Effector memory CD4-positive, alpha-beta T cell (primary cell): ENCODE data around the gene MYCBPAP.

Source experiments
- DNase-seq, 3 donors: peaks; one replicate each; pipeline ENCODE4 v3.0.0-alpha.2; 2020
- H3K27ac ChIP-seq: 2 replicates; pipeline ENCODE4 v1.7.0; 2013; ENCODE audit warnings: mild to moderate bottlenecking, low read length, moderate library complexity; ENCODE audit not compliant: insufficient read depth, poor library complexity, severe bottlenecking
- H3K27me3 ChIP-seq: replicated peaks from 2 replicates; pipeline ENCODE4 v1.7.0; 2013; ENCODE audit warnings: mild to moderate bottlenecking, low read length; ENCODE audit not compliant: insufficient read depth, control insufficient read depth, poor library complexity, severe bottlenecking
- H3K36me3 ChIP-seq: 2 replicates; pipeline ENCODE4 v1.7.0; 2013; ENCODE audit warnings: mild to moderate bottlenecking, low read length, moderate library complexity; ENCODE audit not compliant: control insufficient read depth, insufficient read depth
- H3K4me1 ChIP-seq: 2 replicates; pipeline ENCODE4 v1.7.0; 2013; ENCODE audit warnings: low read length, mild to moderate bottlenecking; ENCODE audit not compliant: control insufficient read depth, insufficient read depth, poor library complexity, severe bottlenecking
- H3K4me3 ChIP-seq: 2 replicates; pipeline ENCODE4 v1.7.0; 2013; ENCODE audit warnings: low read length, low read depth, mild to moderate bottlenecking; ENCODE audit not compliant: insufficient read depth, poor library complexity, severe bottlenecking
- H3K9me3 ChIP-seq: 2 replicates; pipeline ENCODE4 v1.7.0; 2013; ENCODE audit warnings: mild to moderate bottlenecking, low read length, moderate library complexity; ENCODE audit not compliant: control insufficient read depth

The MYCBPAP gene

DNA sequence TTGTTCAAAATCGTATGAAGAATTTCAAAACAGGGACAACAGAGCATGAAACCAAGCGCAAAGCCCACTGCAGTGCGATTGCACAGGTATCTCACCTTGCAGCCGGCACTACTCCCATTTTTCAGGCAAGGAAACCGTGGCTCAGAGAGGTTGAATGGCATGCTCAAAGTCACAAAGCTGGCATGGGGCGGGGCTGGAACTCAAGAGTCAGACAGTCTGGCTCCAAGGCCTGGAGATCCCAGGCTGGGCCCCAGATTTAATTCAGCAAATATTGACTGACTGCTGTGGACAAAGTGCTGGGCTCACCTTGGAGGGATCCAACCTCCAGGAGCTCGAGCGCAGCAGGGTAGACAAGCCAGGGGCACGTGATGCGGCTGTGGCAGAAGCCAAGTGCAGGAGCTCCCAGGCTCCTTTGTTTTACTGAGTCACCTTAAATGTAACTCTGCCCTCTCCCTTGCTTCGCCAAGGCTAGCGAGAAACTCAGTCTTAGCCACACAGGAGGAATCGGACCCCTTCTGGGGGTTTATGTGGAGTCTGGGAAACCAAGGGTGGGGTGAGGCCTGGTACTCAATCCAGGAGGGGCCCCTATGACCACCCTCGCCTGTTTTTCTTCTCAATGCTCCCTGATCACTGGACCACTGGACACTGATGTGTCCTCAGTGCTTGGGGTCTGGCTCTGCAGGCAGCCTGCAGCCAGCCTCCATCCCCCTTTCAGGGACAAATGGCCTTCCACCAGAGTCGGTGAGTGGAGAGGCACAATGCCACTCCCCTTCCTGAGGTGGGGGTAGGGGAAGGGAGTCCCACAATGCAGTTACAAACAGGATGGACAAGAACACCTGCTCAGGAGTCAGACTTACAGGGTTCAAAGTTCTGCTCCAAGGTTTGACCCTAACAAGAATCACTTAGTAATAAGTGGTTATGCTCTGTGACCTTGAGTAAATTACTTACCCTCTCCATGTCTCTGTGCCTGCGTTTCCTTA lies 34.8 kb downstream of the MYCBPAP start:
- Histone ChIP-seq H3K9me3 (no peaks in the 10 kb centered on the region), H3K27me3 (no peaks in the 10 kb centered on the region), H3K4me1 (peaks cover 20% of the 10 kb centered on the region), H3K27ac (no peak overlapping the region), H3K36me3 (no peaks in the 10 kb centered on the region), H3K4me3 (no peak overlapping the region)
- DNase-seq: no peak

DNA sequence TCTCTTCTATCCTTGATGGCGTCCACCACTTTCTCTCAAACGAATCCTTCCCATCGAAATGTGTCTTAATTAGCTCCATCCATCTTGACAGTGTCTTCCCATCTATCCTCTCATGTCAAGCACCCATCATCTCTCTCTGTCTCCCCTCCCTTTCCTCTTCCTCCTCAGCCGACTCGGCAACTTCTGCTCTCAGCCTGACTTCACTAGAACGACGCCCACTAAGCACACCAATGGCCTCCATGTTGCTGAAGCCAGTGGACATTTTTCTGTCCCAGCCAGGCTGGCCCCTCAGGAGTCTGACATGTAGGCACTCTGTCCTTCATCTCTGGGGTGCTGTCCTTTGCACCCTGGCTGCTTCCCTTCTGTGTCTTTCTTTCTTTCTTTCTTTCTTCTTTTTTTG lies 36.3 kb downstream of the MYCBPAP start:
- no peak for DNase-seq
- Histone ChIP-seq H3K4me3 (no peak overlapping the region), H3K4me1 (peaks cover 20% of the 10 kb centered on the region), H3K27ac (no peak overlapping the region), H3K27me3 (no peaks in the 10 kb centered on the region), H3K36me3 (no peaks in the 10 kb centered on the region), H3K9me3 (no peaks in the 10 kb centered on the region)

DNA sequence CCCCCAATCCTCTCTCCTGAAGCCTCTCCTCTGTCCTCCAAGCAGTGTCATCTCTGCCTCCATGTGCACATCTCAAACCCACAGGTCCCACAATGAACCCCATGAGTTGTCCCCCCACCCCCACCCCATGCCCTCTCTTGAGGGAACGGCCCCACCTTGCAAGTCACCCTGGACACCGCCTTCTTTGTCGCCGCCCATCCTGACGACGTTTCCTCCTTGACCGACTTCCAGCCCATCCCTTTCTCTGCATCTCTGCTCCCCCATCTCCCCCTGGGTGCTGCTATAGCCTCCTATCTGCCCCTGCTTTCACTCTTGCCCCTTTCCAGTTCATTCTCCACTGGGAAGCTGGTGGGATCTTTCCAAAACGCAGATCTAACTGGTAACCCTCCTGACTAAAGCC lies 37.1 kb downstream of the MYCBPAP start:
- Histone ChIP-seq H3K27me3 (no peaks in the 10 kb centered on the region), H3K9me3 (no peaks in the 10 kb centered on the region), H3K27ac (no peak overlapping the region), H3K4me3 (no peak overlapping the region), H3K36me3 (no peaks in the 10 kb centered on the region), H3K4me1 (peaks cover 20% of the 10 kb centered on the region)
- DNase-seq: no peak

DNA sequence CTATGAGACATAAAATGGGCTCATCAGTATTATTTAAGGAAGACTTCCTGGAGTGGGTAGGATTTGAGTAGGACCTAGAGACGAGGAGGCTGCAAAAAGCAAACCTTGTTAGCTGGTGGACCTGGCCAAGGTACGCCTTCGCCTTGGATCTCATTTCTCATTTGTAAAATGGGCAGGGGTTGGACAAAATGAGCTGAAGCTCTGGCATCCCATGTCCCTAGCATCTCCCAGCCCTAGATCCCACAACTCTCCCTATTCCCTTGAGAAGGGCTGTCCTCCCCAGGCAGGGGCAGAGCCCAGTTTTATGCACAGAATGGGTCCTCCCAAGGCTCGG lies 38.4 kb downstream of the MYCBPAP start:
- peak overlapping the region; percentile 42 for H3K4me3 ChIP-seq
- peaks cover 20% of the 10 kb centered on the region for H3K4me1 ChIP-seq

DNA sequence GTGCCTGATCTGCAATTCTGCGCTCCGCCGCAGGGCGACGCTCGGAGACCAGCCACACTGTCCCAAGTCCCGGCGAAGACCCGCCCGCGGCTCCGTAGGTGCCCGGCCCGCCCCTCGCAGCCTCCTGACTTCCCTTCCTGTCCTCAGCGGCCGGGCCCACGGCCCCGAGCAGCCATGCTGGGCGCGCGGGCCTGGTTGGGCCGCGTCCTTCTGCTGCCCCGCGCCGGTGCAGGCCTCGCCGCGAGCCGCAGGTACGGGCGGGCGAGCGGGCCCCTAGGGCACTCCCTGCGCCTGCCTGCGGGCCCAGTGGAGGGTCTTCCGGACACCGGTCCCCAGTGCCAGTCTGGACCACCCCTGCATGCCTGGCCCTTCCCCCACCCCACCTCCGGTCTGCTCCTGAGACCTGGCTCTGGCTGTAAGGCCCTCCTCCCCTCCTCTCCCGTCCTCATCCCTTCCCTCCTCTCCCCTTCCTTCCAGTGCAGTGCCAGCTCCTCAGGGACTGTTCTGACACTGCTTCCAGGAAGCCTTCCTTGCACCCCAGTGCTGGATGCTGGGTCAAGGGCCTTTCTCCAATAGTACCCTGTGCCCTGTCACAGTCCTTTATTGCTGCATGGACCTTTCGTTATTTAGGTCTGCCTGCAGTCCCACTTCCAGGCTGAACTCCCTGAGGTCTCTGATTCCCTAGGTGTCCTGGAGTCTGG lies 38.9 kb downstream of the MYCBPAP start, which contains the start of gene SPATA20:
Gene SPATA20, plus strand, starts transcription at position 140 of the 701 bp plus-strand sequence. Its CDS starts 35 bp downstream, at position 175.
- peak; percentile 65 to 76 (median 74) for DNase-seq
- Histone ChIP-seq H3K27me3 (no peaks in the 10 kb centered on the region), H3K4me3 (peak within 1 kb of the TSS; percentile 42), H3K9me3 (no peaks in the 10 kb centered on the region), H3K4me1 (peaks cover 20% of the 10 kb centered on the region), H3K36me3 (no peaks in the 10 kb centered on the region), H3K27ac (peak within 1 kb of the TSS; percentile 52)

More for the DNA sequence above, 38.4 kb downstream of the MYCBPAP start:
- H3K9me3 ChIP-seq: no peaks in the 10 kb centered on the region
- no peak for DNase-seq
- no peak overlapping the region for H3K27ac ChIP-seq
- H3K27me3 ChIP-seq: no peaks in the 10 kb centered on the region
- no peaks in the 10 kb centered on the region for H3K36me3 ChIP-seq

DNA sequence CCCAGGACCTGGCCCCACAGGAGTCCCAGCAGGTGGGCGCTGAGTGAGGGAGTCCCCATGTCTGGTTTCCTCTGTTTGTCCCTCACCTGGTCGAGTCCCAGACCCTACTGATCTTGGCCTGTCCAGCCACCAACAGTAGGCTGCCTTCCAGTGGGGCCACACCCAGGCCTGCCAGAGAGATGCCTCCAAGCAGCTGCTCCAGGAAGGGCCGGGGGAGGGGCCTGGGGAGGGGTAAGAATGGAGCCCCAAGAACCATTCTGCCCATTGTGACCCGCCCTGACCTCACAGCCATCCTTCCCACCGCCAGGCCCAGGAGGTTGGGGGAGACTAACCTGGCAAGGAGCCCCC lies 39.5 kb downstream of the MYCBPAP start:
- Histone ChIP-seq H3K27ac (no peak overlapping the region), H3K4me1 (peaks cover 16% of the 10 kb centered on the region), H3K4me3 (peak overlapping the region; percentile 42), H3K27me3 (no peaks in the 10 kb centered on the region), H3K36me3 (no peaks in the 10 kb centered on the region), H3K9me3 (no peaks in the 10 kb centered on the region)
- no peak for DNase-seq

DNA sequence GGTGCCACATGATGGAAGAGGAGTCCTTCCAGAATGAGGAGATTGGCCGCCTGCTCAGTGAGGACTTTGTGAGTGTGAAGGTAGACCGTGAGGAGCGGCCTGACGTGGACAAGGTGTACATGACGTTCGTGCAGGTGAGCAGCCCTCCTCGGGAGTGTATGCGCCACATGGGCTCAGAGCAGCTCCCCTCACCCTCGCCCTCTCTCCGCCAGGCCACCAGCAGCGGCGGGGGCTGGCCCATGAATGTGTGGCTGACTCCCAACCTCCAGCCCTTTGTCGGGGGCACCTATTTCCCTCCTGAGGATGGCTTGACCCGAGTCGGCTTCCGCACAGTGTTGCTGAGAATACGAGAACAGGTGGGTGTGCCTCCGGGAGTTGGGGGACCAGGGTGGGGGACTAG lies 40.6 kb downstream of the MYCBPAP start:
- Histone ChIP-seq H3K27me3 (no peaks in the 10 kb centered on the region), H3K36me3 (no peaks in the 10 kb centered on the region), H3K27ac (no peak overlapping the region), H3K4me3 (no peak overlapping the region), H3K9me3 (no peaks in the 10 kb centered on the region), H3K4me1 (peaks cover 16% of the 10 kb centered on the region)
- no peak for DNase-seq

DNA sequence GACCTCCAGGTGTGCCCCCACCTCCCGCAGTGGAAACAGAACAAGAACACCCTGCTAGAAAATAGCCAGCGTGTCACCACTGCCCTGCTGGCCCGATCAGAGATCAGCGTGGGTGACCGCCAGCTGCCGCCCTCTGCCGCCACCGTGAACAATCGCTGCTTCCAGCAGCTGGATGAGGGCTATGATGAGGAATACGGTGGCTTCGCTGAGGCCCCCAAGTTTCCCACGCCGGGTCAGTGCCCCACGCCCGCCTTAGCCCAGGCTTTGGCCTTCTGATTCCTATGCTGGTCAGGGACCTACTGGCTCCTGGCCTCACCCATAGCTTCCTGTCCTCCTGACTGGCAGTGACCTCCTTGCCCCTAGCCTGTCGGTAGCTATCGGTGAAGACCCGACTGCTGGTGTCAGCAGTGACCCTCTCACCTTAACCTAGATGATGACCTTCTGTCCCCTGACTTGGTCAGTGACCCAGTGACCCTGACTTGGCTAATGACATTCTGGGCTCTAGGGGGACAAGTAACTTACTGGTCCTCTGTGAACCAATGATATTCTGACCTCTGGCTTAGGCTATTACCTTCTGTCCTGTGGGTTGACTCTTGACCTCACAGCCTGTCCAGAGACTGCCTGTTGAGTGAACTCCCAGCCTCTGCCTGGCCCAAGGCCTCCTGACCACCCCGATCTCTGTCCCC lies 41.2 kb downstream of the MYCBPAP start:
- H3K9me3 ChIP-seq: no peaks in the 10 kb centered on the region
- H3K27me3 ChIP-seq: no peaks in the 10 kb centered on the region
- H3K4me3 ChIP-seq: no peak overlapping the region
- no peak for DNase-seq
- no peak overlapping the region for H3K27ac ChIP-seq
- no peaks in the 10 kb centered on the region for H3K36me3 ChIP-seq
- H3K4me1 ChIP-seq: peaks cover 16% of the 10 kb centered on the region

DNA sequence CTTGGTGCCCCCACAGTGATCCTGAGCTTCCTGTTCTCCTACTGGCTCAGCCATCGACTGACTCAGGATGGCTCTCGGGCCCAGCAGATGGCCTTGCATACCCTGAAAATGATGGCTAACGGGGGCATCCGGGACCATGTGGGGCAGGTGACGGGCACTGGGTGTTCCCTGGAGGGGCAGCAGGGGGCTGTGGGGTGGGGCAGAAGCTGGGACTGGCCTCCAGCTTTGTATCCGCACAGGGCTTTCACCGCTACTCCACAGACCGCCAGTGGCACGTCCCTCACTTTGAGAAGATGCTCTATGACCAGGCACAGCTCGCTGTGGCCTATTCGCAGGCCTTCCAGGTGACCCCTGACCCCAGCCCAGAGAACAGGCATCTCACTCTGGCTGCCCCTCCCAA lies 41.7 kb downstream of the MYCBPAP start:
- H3K36me3 ChIP-seq: no peaks in the 10 kb centered on the region
- no peaks in the 10 kb centered on the region for H3K27me3 ChIP-seq
- H3K27ac ChIP-seq: no peak overlapping the region
- H3K9me3 ChIP-seq: no peaks in the 10 kb centered on the region
- no peak for DNase-seq
- H3K4me3 ChIP-seq: no peak overlapping the region
- peaks cover 16% of the 10 kb centered on the region for H3K4me1 ChIP-seq
